ENCODE measurements around the gene CPNE6. TPM values are rescaled to one million over a fixed set of nuclear protein-coding genes. Genes with fewer than 3 reads are reported as not detected.
"Not testable (repeated sequence)": the region's sequence is repeated elsewhere in the genome, so short reads cannot be mapped to it uniquely, and the experiment has no call there.

CPNE6 gene
- total RNA-seq, 1 experiment from 2014 or later, result not detected

GRCh38 chr14:24031331-24031730 lies 40.0 kb upstream of the CPNE6 start:
- peaks cover 0 to 12% of the 10 kb centered on the region in 2 experiments; a peak in 1 of 4 replicates for H3K4me1 ChIP-seq (ENCODE audit: control insufficient read depth in 1 of 2, insufficient read depth in 2 of 2, low read length in 2 of 2)
- RAD21 ChIA-PET (ENCODE audit: low non-redundant PET in 1 of 2, low total read pairs in 2 of 2, uncharacterized antibody in 2 of 2, unreplicated experiment in 2 of 2); H3K9me3 ChIP-seq (ENCODE audit: control insufficient read depth in 1 of 2, insufficient read depth in 1 of 2, low read depth in 1 of 2, low read length in 2 of 2); H3K79me2 ChIP-seq (ENCODE audit: insufficient read depth, low read length); H3K4me2 ChIP-seq (ENCODE audit: low read length); POLR2A ChIA-PET; H3K27ac ChIP-seq (ENCODE audit: low read depth, low read length); H3K9me2 ChIP-seq (ENCODE audit: insufficient read depth); ATAC-seq; H4K20me1 ChIP-seq (ENCODE audit: insufficient read depth); BruUV-seq (replicated peaks); H2AFZ ChIP-seq (ENCODE audit: low read depth, low read length, poor library complexity, severe bottlenecking); CTCF ChIA-PET; H3K36me3 ChIP-seq (ENCODE audit: control insufficient read depth in 1 of 2, insufficient read depth in 2 of 2, low read length in 2 of 2); H3K27me3 ChIP-seq (ENCODE audit: insufficient read depth, low read length); H3K9ac ChIP-seq (ENCODE audit: low read length); intact Hi-C loops (cut with micrococcal nuclease); DNase-seq (ENCODE audit: low read depth, low spot score); H3K4me3 ChIP-seq (replicated peaks in 1 of 2; ENCODE audit: low read depth in 1 of 2, low read length in 2 of 2): not testable (repeated sequence)

DNA sequence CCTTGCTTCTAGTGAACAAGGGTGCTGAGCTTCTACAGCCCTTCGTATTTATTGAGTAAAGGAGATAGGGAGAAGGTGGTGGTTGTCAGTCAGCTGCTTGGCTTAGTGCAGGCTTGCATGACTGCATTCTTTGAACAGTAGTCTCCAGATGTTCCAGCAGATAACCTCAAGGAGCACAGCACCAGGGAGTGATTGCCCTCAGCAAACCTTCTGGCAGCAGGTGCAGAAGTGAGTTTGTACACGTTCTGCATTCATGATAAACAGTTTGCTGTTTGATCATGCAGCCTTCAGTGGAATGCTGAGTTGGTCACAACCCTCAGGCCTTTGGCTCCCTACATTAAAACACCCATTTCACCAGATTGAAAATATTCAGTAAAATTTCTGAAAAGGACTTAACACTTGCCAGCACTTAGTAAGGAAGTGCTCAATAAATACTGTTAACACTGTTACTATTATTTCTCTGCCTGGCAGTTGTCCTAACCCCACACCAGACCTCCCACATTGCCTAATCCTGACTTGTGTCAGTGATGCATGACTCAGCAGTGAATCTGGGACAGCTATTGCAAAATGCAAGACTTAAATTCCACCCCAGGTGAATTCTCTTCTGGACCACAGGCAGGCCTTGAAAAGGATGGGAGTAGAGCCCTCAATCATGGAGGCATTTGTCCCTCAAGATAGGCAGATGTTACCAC lies 38.5 kb upstream of the CPNE6 start:
- no peaks in the 10 kb centered on the region for H3K27me3 ChIP-seq (ENCODE audit: insufficient read depth, low read length)
- H3K27ac ChIP-seq (ENCODE audit: low read depth, low read length), result no peak overlapping the region
- no peaks in the 10 kb centered on the region for H3K79me2 ChIP-seq (ENCODE audit: insufficient read depth, low read length)
- DNase-seq (ENCODE audit: low read depth, low spot score) (no peak), ATAC-seq (no peak)
- H2AFZ ChIP-seq (ENCODE audit: low read depth, low read length, poor library complexity, severe bottlenecking), result no peak overlapping the region
- no TSS peak for BruUV-seq (replicated peaks)
- ChIA-PET POLR2A (no interaction called here), RAD21 (ENCODE audit: low non-redundant PET in 1 of 2, low total read pairs in 2 of 2, uncharacterized antibody in 2 of 2, unreplicated experiment in 2 of 2) (no interaction called here), CTCF (interaction anchor here (0.6 kb wide), 1 partner anchor 726 kb away, joined by 4 read pairs; the partner anchor contains the start of gene BCL2L2)
- H3K4me2 ChIP-seq (ENCODE audit: low read length), result no peak overlapping the region
- H3K4me1 ChIP-seq (ENCODE audit: control insufficient read depth in 1 of 2, insufficient read depth in 2 of 2, low read length in 2 of 2), result peaks cover 9 to 26% of the 10 kb centered on the region in 2 experiments; a peak in 3 of 4 replicates
- TF ChIP-seq CBX3 (IDR thresholded peaks at IDR 0.05; ENCODE audit: low read depth), result peak; percentile 33; the same call in 1 of the 2 replicates
- TF ChIP-seq CEBPB (IDR thresholded peaks at IDR 0.05; ENCODE audit: low read depth), result peak; percentile 40; the same call in 1 of the 2 replicates
- TF ChIP-seq, protein P1, sequence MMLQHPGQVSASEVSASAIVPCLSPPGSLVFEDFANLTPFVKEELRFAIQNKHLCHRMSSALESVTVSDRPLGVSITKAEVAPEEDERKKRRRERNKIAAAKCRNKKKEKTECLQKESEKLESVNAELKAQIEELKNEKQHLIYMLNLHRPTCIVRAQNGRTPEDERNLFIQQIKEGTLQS (IDR thresholded peaks at IDR 0.05), result no peak
- intact Hi-C loops (cut with micrococcal nuclease), result no loop called here
- H3K9me2 ChIP-seq (ENCODE audit: insufficient read depth), result no peaks in the 10 kb centered on the region
- no peak overlapping the region for H3K4me3 ChIP-seq (replicated peaks in 1 of 2; ENCODE audit: low read depth in 1 of 2, low read length in 2 of 2)
- no peaks in the 10 kb centered on the region for H4K20me1 ChIP-seq (ENCODE audit: insufficient read depth)
- H3K9ac ChIP-seq (ENCODE audit: low read length), result no peak overlapping the region
- H3K36me3 ChIP-seq (ENCODE audit: control insufficient read depth in 1 of 2, insufficient read depth in 2 of 2, low read length in 2 of 2), result no peaks in the 10 kb centered on the region
- peaks cover 0 to 9% of the 10 kb centered on the region in 2 experiments; a peak in 1 of 4 replicates for H3K9me3 ChIP-seq (ENCODE audit: control insufficient read depth in 1 of 2, insufficient read depth in 1 of 2, low read depth in 1 of 2, low read length in 2 of 2)

GRCh38 chr14:24035769-24036168 lies 35.6 kb upstream of the CPNE6 start:
- H2AFZ ChIP-seq (ENCODE audit: low read depth, low read length, poor library complexity, severe bottlenecking); RAD21 ChIA-PET (ENCODE audit: low non-redundant PET in 1 of 2, low total read pairs in 2 of 2, uncharacterized antibody in 2 of 2, unreplicated experiment in 2 of 2); H4K20me1 ChIP-seq (ENCODE audit: insufficient read depth); DNase-seq (ENCODE audit: low read depth, low spot score); BruUV-seq (replicated peaks); H3K27me3 ChIP-seq (ENCODE audit: insufficient read depth, low read length); H3K79me2 ChIP-seq (ENCODE audit: insufficient read depth, low read length); H3K9me2 ChIP-seq (ENCODE audit: insufficient read depth); H3K36me3 ChIP-seq (ENCODE audit: control insufficient read depth in 1 of 2, insufficient read depth in 2 of 2, low read length in 2 of 2); H3K9me3 ChIP-seq (ENCODE audit: control insufficient read depth in 1 of 2, insufficient read depth in 1 of 2, low read depth in 1 of 2, low read length in 2 of 2): not testable (repeated sequence)
- peak overlapping the region; percentile 89 for H3K4me2 ChIP-seq (ENCODE audit: low read length)
- peak overlapping the region; percentile 63 to 70 for H3K4me3 ChIP-seq (replicated peaks in 1 of 2; ENCODE audit: low read depth in 1 of 2, low read length in 2 of 2)
- intact Hi-C loops (cut with micrococcal nuclease), result loop anchor here (5.0 kb wide), 1 partner anchor 48 kb away; the partner anchor contains the start of gene DHRS4L2
- peak; percentile 65 for ATAC-seq
- CTCF ChIA-PET, result interaction anchor here (1.0 kb wide), 1 partner anchor 73 kb away, joined by 3 read pairs; no protein-coding TSS in a partner anchor
- H3K27ac ChIP-seq (ENCODE audit: low read depth, low read length), result peak overlapping the region; percentile 94
- peak overlapping the region; percentile 70 for H3K9ac ChIP-seq (ENCODE audit: low read length)
- POLR2A ChIA-PET, result interaction anchor here (1.2 kb wide), 1 partner anchor 111 kb away, joined by 3 read pairs; the partner anchor contains the start of gene PSME2
- peaks cover 11 to 26% of the 10 kb centered on the region in 2 experiments; a peak in 3 of 4 replicates for H3K4me1 ChIP-seq (ENCODE audit: control insufficient read depth in 1 of 2, insufficient read depth in 2 of 2, low read length in 2 of 2)

All from HCT116 (cell line).